ENCODE data around the gene SFXN1.

DNA sequence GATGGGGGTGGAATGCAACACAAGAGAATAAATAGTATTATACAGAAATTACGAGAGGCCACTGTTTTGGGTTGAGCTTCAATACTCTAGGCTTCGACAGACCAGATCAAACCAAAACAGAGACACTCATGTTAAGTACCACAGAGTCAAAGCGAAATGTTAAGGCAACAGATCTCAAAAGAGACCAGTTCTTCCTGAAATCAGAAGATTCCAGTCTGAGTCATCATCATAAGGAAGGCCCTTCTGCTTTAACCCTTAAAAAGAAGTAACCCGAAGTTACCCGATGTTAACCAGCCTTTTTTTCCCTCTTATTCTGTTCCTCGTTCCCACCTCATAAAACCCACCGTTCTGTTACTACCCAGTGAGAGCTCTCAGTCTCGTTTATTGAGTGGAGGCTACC lies 75.9 kb downstream of the SFXN1 start:
- TF ChIP-seq, protein P1, sequence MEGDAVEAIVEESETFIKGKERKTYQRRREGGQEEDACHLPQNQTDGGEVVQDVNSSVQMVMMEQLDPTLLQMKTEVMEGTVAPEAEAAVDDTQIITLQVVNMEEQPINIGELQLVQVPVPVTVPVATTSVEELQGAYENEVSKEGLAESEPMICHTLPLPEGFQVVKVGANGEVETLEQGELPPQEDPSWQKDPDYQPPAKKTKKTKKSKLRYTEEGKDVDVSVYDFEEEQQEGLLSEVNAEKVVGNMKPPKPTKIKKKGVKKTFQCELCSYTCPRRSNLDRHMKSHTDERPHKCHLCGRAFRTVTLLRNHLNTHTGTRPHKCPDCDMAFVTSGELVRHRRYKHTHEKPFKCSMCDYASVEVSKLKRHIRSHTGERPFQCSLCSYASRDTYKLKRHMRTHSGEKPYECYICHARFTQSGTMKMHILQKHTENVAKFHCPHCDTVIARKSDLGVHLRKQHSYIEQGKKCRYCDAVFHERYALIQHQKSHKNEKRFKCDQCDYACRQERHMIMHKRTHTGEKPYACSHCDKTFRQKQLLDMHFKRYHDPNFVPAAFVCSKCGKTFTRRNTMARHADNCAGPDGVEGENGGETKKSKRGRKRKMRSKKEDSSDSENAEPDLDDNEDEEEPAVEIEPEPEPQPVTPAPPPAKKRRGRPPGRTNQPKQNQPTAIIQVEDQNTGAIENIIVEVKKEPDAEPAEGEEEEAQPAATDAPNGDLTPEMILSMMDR (IDR thresholded peaks at IDR 0.05 in 8 of 11, conservative IDR thresholded peaks at IDR 0.05 in 3 of 11) = no peak
- no peak for TF ChIP-seq POLR2A (IDR thresholded peaks at IDR 0.05)
- no peak for TF ChIP-seq POLR2AphosphoS5 (IDR thresholded peaks at IDR 0.05)

All from spleen (tissue), 7 donors.